Endothelial cell (in vitro differentiated cells): Measurements from ENCODE around the gene DNASE2B. TPM values are rescaled to one million over a fixed set of nuclear protein-coding genes. Genes with fewer than 3 reads are reported as not detected.

Experiments used
- DNase-seq: peaks from one replicate; pipeline ENCODE4 v3.0.0; 2021; ENCODE audit warnings: low spot score
- H3K27ac Mint-ChIP-seq: one replicate; pipeline ENCODE4 v1.8.0; 2021; ENCODE audit warnings: mixed read lengths, inconsistent platforms; ENCODE audit not compliant: unreplicated experiment
- H3K27me3 Mint-ChIP-seq: one replicate; pipeline ENCODE4 v1.8.0; 2021; ENCODE audit warnings: mild to moderate bottlenecking, moderate library complexity, mixed read lengths, inconsistent platforms; ENCODE audit not compliant: unreplicated experiment
- H3K36me3 Mint-ChIP-seq: one replicate; pipeline ENCODE4 v1.8.0; 2021; ENCODE audit warnings: mild to moderate bottlenecking, low read depth, mixed read lengths, inconsistent platforms; ENCODE audit not compliant: unreplicated experiment
- H3K4me1 Mint-ChIP-seq: one replicate; pipeline ENCODE4 v1.8.0; 2021; ENCODE audit warnings: mild to moderate bottlenecking, mixed read lengths, inconsistent platforms; ENCODE audit not compliant: unreplicated experiment
- H3K4me3 Mint-ChIP-seq: one replicate; pipeline ENCODE4 v1.8.0; 2021; ENCODE audit warnings: mild to moderate bottlenecking, mixed read lengths, inconsistent platforms; ENCODE audit not compliant: unreplicated experiment
- H3K9me3 Mint-ChIP-seq: one replicate; pipeline ENCODE4 v1.8.0; 2021; ENCODE audit warnings: mixed read lengths, inconsistent platforms; ENCODE audit not compliant: unreplicated experiment
- CTCF ChIP-seq: fragments of 200-600 bp; sonication (generic); IDR thresholded peaks from one replicate; pipeline ENCODE4 v1.5.0; 2021; ENCODE audit warnings: antibody characterized with exemption; ENCODE audit not compliant: unreplicated experiment
- total RNA-seq: library from RNA; stranded (reverse); fragmentation: NEBNext Ultra II Directional; extraction: Animal tissue kit (Norgen Biotek cat#: 25700); gene quantifications from one replicate; pipeline ENCODE4 v1.2.1, GENCODE V29; 2021; ENCODE audit not compliant: unreplicated experiment

Gene DNASE2B
- total RNA-seq, 1 donor from 2014 or later: not detected

- no peaks in the 10 kb centered on the region for H3K4me1 Mint-ChIP-seq
- H3K9me3 Mint-ChIP-seq: no peaks in the 10 kb centered on the region
- no peak overlapping the region for H3K4me3 Mint-ChIP-seq
- no peak for DNase-seq
- no peaks in the 10 kb centered on the region for H3K36me3 Mint-ChIP-seq
- no peaks in the 10 kb centered on the region for H3K27me3 Mint-ChIP-seq
- H3K27ac Mint-ChIP-seq: no peak overlapping the region
- no peak for TF ChIP-seq CTCF
These were observed 27.0 kb downstream of the DNASE2B start for GRCh38 chr1:84425150-84425896.

- DNase-seq: no peak
- no peak for TF ChIP-seq CTCF
- H3K27me3 Mint-ChIP-seq: no peaks in the 10 kb centered on the region
- no peak overlapping the region for H3K4me3 Mint-ChIP-seq
- no peaks in the 10 kb centered on the region for H3K9me3 Mint-ChIP-seq
- no peak overlapping the region for H3K27ac Mint-ChIP-seq
- H3K4me1 Mint-ChIP-seq: no peaks in the 10 kb centered on the region
- no peaks in the 10 kb centered on the region for H3K36me3 Mint-ChIP-seq
These were observed 28.1 kb downstream of the DNASE2B start for GRCh38 chr1:84426376-84426775.

- no peak overlapping the region for H3K4me3 Mint-ChIP-seq
- H3K4me1 Mint-ChIP-seq: no peaks in the 10 kb centered on the region
- TF ChIP-seq CTCF: no peak
- no peak for DNase-seq
- H3K9me3 Mint-ChIP-seq: no peaks in the 10 kb centered on the region
- no peaks in the 10 kb centered on the region for H3K36me3 Mint-ChIP-seq
- H3K27me3 Mint-ChIP-seq: no peaks in the 10 kb centered on the region
- H3K27ac Mint-ChIP-seq: no peak overlapping the region
These were observed 29.2 kb downstream of the DNASE2B start for GRCh38 chr1:84427250-84428188.

- Mint-ChIP-seq H3K27me3 (no peaks in the 10 kb centered on the region), H3K4me3 (no peak overlapping the region), H3K36me3 (no peaks in the 10 kb centered on the region), H3K27ac (no peak overlapping the region), H3K9me3 (no peaks in the 10 kb centered on the region), H3K4me1 (no peaks in the 10 kb centered on the region)
- DNase-seq: no peak
- TF ChIP-seq CTCF: no peak
These were observed 30.0 kb downstream of the DNASE2B start for GRCh38 chr1:84428235-84428634.

GRCh38 chr1:84429231-84429630, 30.9 kb downstream of the DNASE2B start:
- Mint-ChIP-seq H3K4me1 (no peaks in the 10 kb centered on the region), H3K4me3 (no peak overlapping the region), H3K27me3 (no peaks in the 10 kb centered on the region), H3K9me3 (no peaks in the 10 kb centered on the region), H3K36me3 (no peaks in the 10 kb centered on the region), H3K27ac (no peak overlapping the region)
- no peak for TF ChIP-seq CTCF
- no peak for DNase-seq
